SK-MEL-5 (cell line): ENCODE results near the gene SYP. TPM values are rescaled to one million over a fixed set of nuclear protein-coding genes. Genes with fewer than 3 reads are reported as not detected.
"Not testable (repeated sequence)": the region's sequence is repeated elsewhere in the genome, so short reads cannot be mapped to it uniquely, and the experiment has no call there.

ENCODE experiments used
- DNase-seq: peaks from one replicate; pipeline ENCODE4 v3.0.0-alpha.2; 2016; ENCODE audit warnings: low read depth, low spot score
- in situ Hi-C: cut with HindIII; loops from 2 replicates; pipeline ENCODE4 v1.10.0; 2016; ENCODE audit warnings: low sequenced_read_pairs, high pct_unique_total_duplicates, low pct_unique_long_range_greater_than_20kb
- small RNA-seq, 2 experiments: library from RNA; depleted of rRNA; stranded (forward); fragments of <200 nt; gene quantifications; one replicate each; pipeline ENCODE3, GENCODE V24; 2014
- total RNA-seq: library from RNA; depleted of rRNA; stranded (reverse); fragments of >200 nt; shearing (Covaris generic); gene quantifications from 2 replicates; pipeline ENCODE4 v1.2.3, GENCODE V29; 2014; rRNA removed

Gene SYP
- total RNA-seq, 1 experiment from 2014 or later = 73.0 TPM

DNA sequence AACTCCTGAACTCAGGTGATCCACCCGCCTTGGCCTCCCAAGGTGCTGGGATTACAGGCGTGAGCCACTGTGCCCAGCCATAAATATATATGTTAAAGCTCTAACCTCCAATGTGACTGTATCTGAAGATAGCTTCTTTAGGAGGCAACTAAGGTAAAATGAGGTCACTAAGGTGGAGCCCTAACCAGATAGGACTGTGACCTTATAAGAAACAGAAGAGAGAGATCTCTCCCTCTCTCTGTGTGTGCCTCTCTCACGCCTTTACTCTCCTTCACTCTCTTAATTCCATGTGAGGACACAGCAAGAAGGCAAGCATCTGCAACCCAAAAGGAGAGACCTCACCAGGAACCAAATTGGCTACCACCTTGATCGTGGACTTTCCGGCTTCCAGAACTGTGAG is 38.4 kb downstream of the SYP start:
- DNase-seq = no peak
- in situ Hi-C loops = no loop called here

DNA sequence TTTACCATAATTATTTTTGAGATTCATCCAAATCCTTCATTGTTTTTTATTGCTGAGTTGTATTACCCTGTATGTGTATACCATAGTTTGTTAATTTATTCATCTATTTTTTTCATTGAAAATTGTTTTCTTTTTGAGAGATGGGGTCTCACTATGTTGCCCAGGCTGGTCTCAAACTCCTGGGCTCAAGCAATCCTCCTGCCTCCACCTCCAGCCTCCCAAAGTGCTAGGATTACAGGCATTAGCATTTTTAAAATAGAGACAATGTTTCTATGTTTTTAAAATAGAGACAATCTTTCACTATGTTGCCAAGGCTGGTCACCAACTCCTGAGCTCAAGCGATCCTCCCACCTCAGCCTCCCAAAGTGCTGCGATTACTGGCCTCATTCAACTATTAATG is 39.1 kb downstream of the SYP start:
- in situ Hi-C loops = no loop called here
- no peak for DNase-seq

DNA sequence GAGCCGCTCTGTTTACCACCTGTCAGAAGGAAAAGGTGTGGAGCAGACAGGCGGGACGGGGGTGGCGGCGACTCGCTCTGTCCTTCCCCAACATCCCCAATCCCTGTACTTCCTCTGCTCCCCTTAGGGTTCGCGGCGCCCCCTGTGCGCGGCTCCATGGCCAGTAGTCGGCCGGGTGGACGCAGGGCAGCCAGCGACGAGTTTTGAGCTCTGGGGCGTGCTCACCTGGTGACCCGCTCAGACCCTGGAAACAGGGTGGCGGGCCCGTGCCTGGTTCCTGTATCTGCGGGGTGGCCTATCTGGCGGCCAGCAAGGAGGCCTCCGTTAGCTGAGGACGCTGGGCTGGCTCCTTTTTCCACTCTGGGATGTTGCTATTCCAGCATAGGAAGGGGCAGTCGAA is 42.8 kb downstream of the SYP start:
- no peak for DNase-seq

DNA sequence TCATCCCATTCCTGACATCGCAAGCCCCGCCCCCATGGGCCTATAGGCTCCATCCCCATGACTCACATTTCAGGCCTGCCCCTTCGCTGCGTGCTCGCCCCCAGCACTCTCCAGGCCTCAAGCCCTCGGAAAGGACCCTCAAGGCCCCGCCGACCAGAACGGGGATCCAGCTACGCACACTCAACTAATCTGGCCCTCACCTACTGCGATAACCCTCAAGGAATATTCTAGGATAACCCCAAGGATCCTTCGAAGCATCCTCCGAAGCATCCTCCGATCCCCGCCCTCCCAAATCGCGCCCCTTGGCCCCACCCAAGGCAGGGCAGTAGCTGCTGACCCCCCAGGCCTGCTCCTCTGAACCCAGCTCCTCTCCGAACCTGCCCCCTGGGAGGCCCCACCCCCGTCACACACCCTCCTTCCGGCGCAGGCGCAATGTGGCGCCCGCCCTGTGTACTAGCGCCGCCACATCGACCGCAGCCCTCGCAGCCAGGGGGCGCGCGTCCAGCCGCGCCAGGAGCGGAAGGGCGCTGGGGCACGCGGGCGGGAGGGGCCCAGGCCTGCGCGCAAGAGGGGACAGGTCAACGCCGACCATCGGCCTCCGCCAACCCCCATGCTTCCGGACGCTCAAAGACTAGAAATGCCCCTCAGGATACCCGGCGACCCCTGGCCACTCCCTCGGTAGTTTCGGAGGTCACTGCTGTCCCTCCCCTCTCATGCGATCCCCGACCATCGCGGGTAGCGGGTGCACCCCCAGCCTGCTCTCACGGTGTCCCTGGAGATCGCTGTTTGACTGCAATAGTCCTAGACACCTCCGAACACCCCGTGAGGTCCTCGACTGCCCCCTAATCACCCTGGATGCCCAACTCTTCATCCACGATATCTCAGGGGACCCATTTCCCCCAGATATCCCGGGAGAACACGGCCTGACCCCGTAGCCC is 43.8 kb downstream of the SYP start:
- in situ Hi-C loops = no loop called here
- peak; percentile 74 for DNase-seq

More for the DNA sequence above, 42.8 kb downstream of the SYP start:
- in situ Hi-C loops = no loop called here

GRCh38 chrX:49155243-49155899 is 44.6 kb downstream of the SYP start:
- DNase-seq = peak; percentile 63
- in situ Hi-C loops = no loop called here

GRCh38 chrX:49153467-49153866 is 46.5 kb downstream of the SYP start:
- no peak for DNase-seq
- in situ Hi-C loops = no loop called here

DNA sequence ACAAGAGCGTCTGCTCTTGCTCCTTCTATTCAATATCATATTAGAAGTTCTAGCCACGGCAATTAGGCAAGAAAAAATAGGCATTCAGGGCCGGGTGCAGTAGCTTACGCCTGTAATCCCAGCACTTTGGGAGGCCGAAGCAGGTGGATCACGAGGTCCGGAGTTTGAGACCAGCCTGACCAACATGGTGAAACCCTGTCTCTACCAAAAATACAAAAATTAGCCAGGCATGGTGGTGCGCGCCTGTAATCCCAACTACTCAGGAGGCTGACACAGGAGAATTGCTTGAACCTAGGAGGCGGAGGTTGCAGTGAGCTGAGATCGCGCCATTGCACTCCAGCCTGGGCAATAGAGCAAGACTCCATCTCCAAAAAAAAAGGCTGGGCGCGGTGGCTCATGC is 50.7 kb downstream of the SYP start:
- in situ Hi-C loops, DNase-seq: not testable (repeated sequence)

- in situ Hi-C loops = not testable (repeated sequence)
These were observed 51.4 kb downstream of the SYP start for GRCh38 chrX:49148390-49149100.

DNA sequence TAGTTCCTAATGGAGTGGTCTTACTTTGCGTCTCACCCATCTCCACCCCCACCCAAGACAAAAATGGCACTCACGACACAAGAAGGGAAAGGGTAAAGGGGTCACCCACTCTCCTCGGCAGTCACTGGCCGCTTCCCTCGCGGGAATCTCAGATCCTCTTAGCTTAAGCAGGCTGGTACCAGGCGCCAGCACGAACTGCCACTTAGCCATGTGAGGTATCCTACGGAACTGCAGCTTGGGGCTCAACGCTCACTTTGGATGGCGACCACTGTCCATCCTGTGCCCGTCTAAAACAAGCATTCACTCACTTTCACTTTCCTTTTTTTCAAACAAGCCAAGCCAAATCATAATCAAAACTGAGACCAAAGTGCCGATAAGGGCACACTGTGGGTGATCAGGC is 52.1 kb downstream of the SYP start:
- in situ Hi-C loops = no loop called here

More at GRCh38 chrX:49148390-49149100, 51.4 kb downstream of the SYP start:
- DNase-seq = not testable (repeated sequence)

DNA sequence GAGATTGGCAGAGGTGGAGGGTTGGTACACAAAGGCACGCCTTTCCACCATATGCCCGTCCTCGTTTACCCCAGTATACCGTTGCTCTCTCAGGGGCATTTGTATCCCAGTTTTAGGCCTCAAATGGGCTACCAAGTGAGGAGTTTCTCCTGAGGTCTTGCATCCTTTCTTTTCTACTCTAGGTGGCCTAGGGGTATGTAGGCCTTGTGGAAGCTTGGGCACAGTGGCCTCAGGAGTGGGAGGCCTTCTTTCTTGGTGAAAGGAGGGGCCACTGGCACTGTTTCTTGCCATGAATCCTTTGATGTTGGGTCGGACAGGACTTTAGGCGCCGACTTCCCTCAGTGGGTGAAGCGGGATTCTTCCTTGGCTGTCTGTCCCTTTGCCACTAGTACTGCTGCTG is 52.7 kb downstream of the SYP start:
- in situ Hi-C loops = no loop called here
- no peak for DNase-seq

More for the DNA sequence above, 52.1 kb downstream of the SYP start:
- DNase-seq = no peak

GRCh38 chrX:49143154-49143553 is 56.8 kb downstream of the SYP start:
- DNase-seq, in situ Hi-C loops: not testable (repeated sequence)

GRCh38 chrX:49142264-49142663 is 57.7 kb downstream of the SYP start:
- in situ Hi-C loops = not testable (repeated sequence)
- peak; percentile 35 for DNase-seq

- DNase-seq = no peak
- in situ Hi-C loops = no loop called here
These were observed 60.3 kb downstream of the SYP start for GRCh38 chrX:49139713-49140112.

Small RNA genes within 50 kb of the gene (small RNA-seq; reads per million reads assigned to genes)
- 0 to 0.05 reads per million in 2 experiments for gene RN7SL262P

Other genes with a start within 250 kb of the SYP start
- 22.7 and 26.2 TPM in 2 replicates for gene OTUD5, start 242.6 kb downstream of the SYP start, total RNA-seq
- 0.13 and 0.24 TPM in 2 replicates for gene KCND1, start 228.3 kb downstream of the SYP start, total RNA-seq
- 16.6 and 17.0 TPM in 2 replicates for gene GRIPAP1, start 197.9 kb downstream of the SYP start, total RNA-seq
- 17.0 and 20.0 TPM in 2 replicates for gene TFE3, start 156.8 kb downstream of the SYP start, total RNA-seq
- 0.77 and 1.0 TPM in 2 replicates for gene CCDC120, start 141.2 kb downstream of the SYP start, total RNA-seq
- 2.3 and 4.8 TPM in 2 replicates for gene PRAF2, start 126.2 kb downstream of the SYP start, total RNA-seq
- gene WDR45, start 120.3 kb downstream of the SYP start, total RNA-seq = 71.6 and 87.0 TPM in 2 replicates
- 29.0 and 31.2 TPM in 2 replicates for gene GPKOW, start 76.5 kb downstream of the SYP start, total RNA-seq
- gene MAGIX, start 37.4 kb downstream of the SYP start, total RNA-seq = 1.4 and 2.6 TPM in 2 replicates
- gene PLP2, start 28.3 kb downstream of the SYP start, total RNA-seq = 8.1 and 9.1 TPM in 2 replicates
- 21.1 and 24.8 TPM in 2 replicates for gene PRICKLE3, start 13.8 kb downstream of the SYP start, total RNA-seq
- not detected in 2 replicates for gene CACNA1F, start 33.1 kb upstream of the SYP start, total RNA-seq
- 11.5 and 12.2 TPM in 2 replicates for gene CCDC22, start 35.3 kb upstream of the SYP start, total RNA-seq
- 0.21 and 0.24 TPM in 2 replicates for gene FOXP3, start 64.5 kb upstream of the SYP start, total RNA-seq
- 9.1 and 12.8 TPM in 2 replicates for gene PPP1R3F, start 69.6 kb upstream of the SYP start, total RNA-seq
- gene GAGE10, start 103.5 kb upstream of the SYP start, total RNA-seq = not detected in 2 replicates
- gene GAGE12J, start 121.8 kb upstream of the SYP start, total RNA-seq = 37.1 TPM in 1 of 2 replicates, not detected in the other
- gene GAGE13, start 131.4 kb upstream of the SYP start, total RNA-seq = 195 and 284 TPM in 2 replicates